Dedifferentiated amniotic fluid mesenchymal stem cell (primary cell): Measurements from ENCODE around the gene CYSTM1.
A peak's percentile ranks its signal among the peaks of the same experiment; 100 is the strongest.

Experiments used
- DNase-seq: peaks from one replicate; pipeline ENCODE4 v3.0.0-alpha.2; 2016; ENCODE audit errors: extremely low spot score

The CYSTM1 gene

DNA sequence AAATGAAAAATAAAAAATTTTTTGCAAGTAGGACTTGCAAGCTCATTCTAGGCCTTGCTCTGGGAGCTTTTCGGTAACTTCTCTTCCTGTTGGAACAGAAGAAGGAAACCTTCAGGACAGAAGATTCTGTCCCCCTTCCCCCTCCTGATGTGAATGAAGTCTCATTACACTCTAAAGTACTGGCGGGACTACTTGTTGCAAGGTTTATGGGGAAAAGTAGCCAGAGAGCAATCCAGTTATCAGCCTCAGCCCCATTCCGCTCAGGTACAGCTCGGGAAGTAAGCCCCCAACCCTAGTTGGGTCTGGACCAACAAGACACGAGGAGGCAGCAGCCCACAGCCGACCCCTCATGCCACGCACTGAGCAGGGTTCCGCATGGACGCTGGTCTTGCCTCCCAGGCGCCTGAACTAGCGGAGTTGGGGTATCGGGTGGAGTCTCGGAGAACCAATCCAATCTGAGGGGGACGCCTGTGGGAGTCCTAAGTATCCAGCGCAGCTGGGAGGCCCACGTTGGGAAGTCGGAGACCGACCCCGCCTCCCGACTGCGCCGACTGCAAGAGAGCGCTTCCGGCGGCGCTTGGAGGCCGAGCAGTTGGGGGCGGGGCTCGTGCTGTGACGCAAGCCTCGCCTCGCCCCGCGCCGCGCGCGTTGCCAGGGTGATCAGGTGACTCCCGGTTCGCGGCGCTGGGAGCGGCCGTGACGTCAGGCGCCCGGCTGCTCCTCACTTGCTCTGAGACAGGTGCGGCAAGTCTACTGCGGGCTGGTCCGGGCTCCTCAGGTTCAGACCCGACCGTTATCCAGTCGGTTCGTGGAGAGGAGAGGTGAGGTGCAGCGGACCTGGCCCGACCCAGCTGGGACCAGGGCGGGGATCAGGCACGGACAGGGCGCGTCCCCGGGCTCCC, at the start of gene CYSTM1:
Gene CYSTM1 (plus strand): TSS at position 724 of the 902 bp plus-strand sequence. CDS start 19,278 bp downstream, outside the sequence.
- peak; percentile 85 for DNase-seq

- DNase-seq = no peak
Measured at GRCh38 chr5:140125637-140126036, 49.4 kb upstream of the CYSTM1 start, which contains the start of gene IGIP. TSS of gene IGIP (plus strand) at chr5:140125937. CDS start at chr5:140128477, 2,540 bp downstream.

DNA sequence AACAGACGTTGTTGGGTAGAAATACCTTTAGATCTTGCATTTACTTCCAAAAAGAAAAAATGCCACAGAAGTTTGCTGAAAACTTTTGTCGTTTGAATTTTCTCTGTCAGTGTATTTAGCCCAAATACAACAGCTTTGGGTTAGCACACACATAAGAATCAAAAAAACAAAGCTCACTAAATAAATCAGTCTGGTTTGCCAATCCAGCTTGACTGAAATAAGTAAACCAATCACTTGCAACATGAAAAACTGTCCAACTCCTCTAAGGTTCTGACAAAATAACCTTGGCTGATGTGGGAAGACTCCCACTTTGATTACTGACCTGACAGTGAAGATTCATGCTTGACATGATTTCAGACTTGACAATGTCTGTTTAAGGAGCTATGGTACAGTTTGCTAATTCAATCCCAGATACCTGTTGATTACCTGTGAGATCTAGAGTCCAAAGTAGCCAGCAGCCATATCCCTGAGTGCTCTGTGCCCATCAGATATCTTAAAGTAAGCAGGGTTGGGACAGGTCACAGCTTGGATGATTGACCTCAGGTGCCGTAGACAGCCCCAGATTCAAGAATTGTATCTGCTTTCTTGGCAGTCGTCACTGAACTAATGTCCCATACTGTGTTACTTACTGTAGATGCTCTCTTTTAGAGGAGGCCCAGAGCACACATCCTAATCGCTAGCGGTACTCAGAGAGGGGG, 48.5 kb upstream of the CYSTM1 start:
- DNase-seq = no peak

- DNase-seq = no peak
Measured at GRCh38 chr5:140128376-140128775, 46.6 kb upstream of the CYSTM1 start.

DNA sequence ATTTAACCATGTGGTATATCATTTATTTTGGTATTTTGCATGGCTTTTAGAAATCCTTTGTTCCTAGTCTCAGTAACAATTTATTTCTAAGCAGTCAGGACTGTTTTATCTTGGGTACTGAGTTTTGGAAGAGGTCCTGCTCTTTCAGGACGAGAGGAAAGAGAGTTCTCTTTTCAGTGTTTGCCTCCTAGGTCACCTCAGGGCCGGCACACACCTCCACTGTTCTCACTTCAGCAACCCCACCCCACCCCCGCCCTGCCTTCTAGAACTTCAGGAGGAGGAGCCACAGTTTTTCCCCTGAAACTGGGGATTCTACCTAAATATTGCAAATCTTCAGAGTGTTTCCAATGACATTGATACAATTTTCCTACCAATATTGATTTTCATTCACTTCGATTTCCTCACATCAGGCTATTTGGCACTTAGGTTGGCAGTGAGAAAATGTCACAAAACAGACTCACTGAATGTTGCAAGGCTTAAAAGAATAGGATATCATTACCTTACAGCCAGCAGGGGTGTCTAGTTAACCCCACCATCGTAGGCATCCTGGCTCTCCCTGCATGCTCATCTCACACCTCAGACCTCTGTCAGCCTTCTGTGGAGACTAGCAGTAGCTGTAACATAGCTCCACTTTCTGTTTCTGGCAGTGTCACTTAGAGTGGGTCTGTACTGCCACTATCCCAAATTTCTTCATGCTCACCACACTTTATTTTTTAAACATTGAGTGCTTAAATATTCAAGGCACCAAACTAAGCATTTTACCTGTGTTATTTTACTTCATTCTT, 43.8 kb upstream of the CYSTM1 start:
- no peak for DNase-seq

- DNase-seq = peak; percentile 65
Measured at GRCh38 chr5:140131967-140132409, 43.0 kb upstream of the CYSTM1 start.

DNA sequence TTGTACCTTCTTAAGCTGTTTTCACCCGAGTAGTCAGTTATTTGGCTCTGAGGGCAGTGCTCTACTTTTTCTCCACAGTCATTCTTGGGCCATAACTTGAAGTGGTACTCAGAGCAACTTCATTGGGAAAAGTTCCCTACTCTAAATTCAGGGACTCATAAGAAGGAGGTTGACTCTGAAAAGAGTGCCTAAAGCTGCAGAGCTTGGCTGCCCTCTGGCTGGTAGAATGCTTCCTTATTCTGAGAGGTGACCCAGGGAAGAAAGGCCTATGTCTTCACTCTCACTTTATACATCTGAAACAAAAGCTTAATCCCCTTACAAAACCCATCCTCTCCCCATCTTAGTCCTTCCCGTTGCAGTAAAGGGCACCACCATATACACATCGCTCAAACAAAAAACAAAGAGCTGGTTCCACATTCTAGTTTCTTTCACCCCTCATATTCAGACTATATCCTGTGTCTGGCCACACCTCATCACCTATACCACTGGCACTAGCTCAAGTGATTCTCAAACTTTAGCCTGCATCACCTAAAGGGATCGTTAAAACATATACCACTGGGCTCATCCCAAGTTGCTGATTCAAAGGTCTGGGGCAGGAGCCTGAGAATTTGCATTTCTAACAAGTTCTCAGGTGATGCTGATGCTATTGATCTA, 41.3 kb upstream of the CYSTM1 start:
- no peak for DNase-seq

DNA sequence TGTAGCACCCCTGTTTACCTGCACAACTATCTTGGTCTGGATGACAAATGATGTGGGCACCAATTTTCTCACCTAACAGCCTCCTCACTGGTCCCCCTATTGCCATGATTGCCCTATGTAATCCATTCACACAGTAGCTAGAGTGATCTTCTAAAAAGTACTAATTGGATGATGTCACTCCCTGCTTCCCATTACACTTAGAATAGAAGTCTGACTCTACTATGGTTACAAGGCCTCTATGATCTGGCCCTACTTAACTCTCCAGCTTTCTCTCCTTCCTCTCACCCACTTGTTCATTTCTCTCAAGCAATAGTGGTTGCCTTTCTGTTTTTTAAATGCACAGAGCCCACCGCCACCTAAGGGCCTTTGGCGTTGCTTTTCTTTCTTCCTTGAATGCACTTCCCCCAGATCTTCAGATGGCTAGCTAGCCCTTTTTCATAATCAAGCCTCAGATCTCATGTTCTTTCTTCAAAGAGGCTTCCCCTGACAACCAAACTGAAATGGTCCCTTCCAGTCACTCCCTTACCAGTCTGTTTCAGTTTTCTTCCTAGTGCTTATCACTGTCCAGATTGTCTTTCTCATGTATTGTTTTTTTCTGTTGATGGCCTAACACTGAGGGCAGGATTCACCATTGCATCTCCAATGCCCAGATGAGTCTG, 40.6 kb upstream of the CYSTM1 start:
- no peak for DNase-seq

- no peak for DNase-seq
Measured at GRCh38 chr5:140135127-140135526, 39.9 kb upstream of the CYSTM1 start.

DNA sequence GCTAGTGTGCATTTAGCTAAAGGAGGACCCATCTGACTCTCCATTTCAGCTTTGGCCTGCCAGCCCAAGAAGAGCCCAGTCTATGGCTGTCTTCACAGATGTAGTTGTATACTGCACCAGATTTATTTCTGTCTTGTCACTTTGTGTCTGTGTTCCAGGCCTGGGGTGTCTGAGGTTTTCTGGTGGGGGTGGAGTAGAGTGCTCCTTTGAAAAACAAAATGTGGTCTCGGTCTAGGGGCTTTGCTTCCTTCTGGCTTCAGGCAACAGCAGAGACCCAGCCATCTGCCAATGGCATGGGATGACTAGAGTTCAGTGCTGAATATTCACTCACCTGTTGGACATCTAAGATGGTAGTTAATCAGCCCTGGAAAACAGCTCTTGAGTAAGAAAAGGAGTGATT, 38.4 kb upstream of the CYSTM1 start:
- DNase-seq = no peak

DNA sequence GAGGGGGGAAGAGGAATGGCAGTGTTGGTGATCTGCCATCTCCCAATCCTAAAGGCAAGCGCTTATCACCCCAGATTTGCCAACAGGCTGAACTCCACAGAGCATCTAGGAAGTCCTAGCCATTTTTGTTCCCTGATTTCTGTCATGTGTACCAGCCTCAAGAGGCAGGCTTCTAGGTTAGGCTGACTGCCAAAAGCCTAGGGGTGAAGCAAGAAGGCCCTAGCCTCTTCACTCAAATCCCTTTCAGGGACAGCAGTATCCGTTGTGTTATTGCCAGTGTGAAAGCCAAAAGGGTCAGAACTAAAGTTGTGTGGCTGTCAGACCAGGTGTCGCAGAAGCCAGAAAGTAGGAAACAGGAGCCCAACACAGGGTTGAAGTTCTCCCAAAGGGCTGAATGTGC, 34.6 kb upstream of the CYSTM1 start:
- no peak for DNase-seq

DNA sequence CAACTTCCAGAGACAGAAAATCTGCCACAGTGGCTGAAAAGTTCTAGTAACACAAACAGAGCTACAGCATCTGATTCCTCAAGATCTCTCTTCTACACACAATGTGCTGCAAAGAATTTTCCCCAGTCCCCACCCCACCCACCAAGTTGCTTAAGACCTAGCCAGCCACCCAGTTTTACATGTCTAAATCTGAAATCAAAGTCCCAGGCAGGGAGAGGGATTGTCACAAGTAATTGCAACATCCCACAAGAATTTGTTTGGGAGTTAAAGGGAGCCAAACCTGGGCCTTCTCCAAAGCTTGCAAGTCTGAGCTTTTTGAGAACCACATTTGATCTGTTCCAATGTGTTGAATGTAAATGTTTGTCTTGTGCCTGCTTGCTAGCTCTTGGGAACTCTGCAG, 33.7 kb upstream of the CYSTM1 start:
- peak; percentile 71 for DNase-seq

GRCh38 chr5:140142246-140142645, 32.7 kb upstream of the CYSTM1 start:
- no peak for DNase-seq

DNA sequence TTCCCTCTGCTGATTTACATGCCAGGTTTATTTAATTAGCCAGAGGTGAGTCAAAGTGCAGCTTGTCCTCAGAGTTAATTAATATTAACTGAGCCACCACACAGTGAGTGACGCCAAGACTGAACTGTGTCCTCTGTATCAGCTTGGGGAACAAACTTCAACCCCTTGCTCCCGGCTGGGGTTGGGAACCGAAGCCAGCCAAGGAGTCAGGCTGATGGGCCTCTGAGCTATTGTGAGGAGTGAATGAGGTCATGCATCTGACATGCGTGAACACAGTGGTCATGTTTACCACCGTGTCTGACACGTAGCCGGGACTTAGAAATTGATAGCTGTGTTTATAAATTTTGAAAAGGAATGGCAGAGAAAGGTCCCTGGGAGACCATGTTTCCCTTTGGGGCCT, 32.1 kb upstream of the CYSTM1 start:
- no peak for DNase-seq

DNA sequence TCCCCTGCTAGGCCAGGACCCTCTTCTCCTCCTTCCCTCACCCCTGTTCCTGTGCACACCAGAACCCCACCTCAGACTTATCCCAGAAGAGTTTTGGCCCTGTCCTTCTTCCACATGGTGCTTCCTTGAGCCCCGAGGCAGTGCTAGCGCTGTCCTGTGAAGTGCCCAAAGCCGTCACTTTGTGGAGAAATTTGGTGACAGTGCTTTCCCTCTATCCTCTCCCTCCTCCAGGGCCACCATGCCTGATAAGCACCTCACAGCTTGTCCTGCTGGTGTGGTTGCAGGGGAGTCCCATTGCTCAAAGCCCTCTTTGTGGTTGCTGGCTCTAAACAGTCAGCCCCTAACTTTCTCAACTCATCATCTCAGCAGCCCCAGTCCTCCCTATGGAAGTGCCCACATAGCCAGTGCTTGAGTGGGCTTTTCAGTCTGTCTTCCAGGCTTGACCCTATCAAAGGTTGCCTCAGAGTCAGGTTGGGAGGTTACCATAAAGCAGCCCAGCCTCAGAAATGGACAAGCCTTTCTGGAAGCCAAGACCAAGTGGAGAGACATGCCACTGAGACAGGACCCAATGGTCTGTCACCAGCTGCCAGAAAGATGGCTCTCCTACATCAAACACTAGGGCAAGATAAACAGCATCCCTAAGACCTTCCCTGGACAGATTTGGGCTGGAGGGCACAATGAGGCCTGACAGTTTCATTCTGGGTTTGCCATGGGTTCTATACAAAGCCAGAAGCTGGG, 31.3 kb upstream of the CYSTM1 start:
- DNase-seq = no peak

DNA sequence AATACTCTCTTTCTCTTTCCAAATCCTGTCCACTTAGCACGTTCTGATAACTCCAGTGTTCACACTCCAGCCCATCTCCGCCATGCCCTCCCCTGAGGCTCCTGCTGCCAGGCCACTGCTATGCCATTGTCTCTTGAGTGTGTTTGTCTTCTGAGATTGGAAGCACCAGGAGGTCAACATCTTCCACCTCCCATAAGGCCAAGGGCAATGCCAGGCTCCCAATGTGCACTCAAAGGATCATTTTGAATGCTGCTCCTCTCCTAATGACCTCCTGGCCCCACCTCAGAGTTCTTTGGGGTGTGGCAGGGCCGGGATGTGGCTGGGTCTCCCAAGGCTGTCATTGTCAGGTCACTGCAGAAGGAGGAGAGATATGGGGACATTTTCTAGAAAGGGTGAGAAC, 29.7 kb upstream of the CYSTM1 start:
- no peak for DNase-seq

DNA sequence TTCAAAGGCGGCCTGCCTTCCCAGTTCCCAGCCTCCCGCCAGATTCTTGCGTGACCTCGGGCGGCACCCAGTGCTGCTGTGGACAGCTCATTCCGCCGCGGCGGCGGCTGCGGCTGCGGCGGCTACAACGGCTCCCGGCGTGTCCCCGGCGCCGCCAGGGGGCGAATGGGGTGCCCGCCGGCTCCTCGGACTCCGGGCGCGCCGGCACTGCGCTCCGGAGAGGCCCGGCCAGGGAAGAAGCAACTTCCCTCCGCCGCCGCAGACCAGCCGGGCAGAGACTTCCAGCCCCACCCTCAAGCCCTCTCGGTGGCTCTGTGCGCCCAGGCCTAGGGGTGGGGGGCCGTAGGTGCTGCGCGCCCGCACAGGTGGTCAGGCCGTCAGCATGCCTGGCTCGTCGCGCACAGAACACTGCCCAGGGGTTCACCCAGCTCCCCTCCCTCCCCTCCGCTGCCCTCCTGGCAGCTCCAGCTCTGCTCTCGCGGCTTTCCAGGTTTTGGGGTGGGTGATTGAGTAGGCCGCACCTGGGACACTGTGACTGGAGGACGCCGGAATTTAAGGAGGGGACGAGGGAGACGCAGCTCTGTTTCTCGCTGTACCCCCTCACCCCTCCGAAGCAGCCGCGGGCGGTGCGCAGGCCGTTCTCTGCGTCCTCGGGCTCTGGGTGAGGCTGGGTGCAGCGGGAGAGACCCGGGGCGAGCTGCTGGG, 29.0 kb upstream of the CYSTM1 start:
- peak; percentile 56 for DNase-seq

- no peak for DNase-seq
Measured at GRCh38 chr5:140146523-140146842, 28.5 kb upstream of the CYSTM1 start.

GRCh38 chr5:140147460-140147859, 27.5 kb upstream of the CYSTM1 start:
- DNase-seq = no peak

DNA sequence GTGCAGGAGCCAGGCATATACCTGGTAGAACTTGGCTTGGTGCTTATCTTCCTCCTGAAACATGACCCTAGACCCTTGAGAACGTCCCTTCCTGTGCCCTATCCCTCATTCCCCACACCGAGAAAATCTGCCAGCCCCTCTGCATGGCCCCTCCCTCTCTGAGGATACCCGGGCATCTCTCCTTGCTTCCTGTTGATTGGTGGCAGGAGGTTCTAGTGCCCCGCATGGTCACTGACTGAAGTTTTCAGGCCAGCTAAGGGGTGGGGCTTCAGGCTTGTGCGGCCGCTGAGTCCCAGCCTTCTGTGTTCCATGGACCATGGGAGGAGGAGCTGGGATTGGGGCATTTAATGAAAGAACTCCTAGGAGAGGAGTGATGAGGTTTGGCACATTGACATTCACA, 26.5 kb upstream of the CYSTM1 start:
- no peak for DNase-seq
